ENCODE measurements around the gene CLNK.

The CLNK gene

GRCh38 chr4:10613926-10614478 lies 70.6 kb downstream of the CLNK start:
- no peak for DNase-seq (ENCODE audit: low read depth in 2 of 2)

GRCh38 chr4:10612476-10612875 lies 72.1 kb downstream of the CLNK start:
- DNase-seq (ENCODE audit: low read depth in 2 of 2) = no peak

GRCh38 chr4:10611673-10612072 lies 72.9 kb downstream of the CLNK start:
- no peak for DNase-seq (ENCODE audit: low read depth in 2 of 2)

GRCh38 chr4:10608501-10609219 lies 75.9 kb downstream of the CLNK start:
- no peak for DNase-seq (ENCODE audit: low read depth in 2 of 2)

GRCh38 chr4:10607206-10607605 lies 77.4 kb downstream of the CLNK start:
- DNase-seq (ENCODE audit: low read depth in 2 of 2) = no peak

GRCh38 chr4:10606483-10607155 lies 77.9 kb downstream of the CLNK start:
- no peak for DNase-seq (ENCODE audit: low read depth in 2 of 2)

GRCh38 chr4:10605746-10606482 lies 78.7 kb downstream of the CLNK start:
- no peak for DNase-seq (ENCODE audit: low read depth in 2 of 2)

- DNase-seq (ENCODE audit: low read depth in 2 of 2) = no peak
Observed at GRCh38 chr4:10605031-10605430, 79.5 kb downstream of the CLNK start.

GRCh38 chr4:10599574-10599973 lies 85.0 kb downstream of the CLNK start:
- no peak for DNase-seq (ENCODE audit: low read depth in 2 of 2)

GRCh38 chr4:10598829-10599228 lies 85.7 kb downstream of the CLNK start:
- DNase-seq (ENCODE audit: low read depth in 2 of 2) = no peak

- DNase-seq (ENCODE audit: low read depth in 2 of 2) = no peak
Observed at GRCh38 chr4:10596586-10597290, 87.8 kb downstream of the CLNK start.

GRCh38 chr4:10593130-10593529 lies 91.4 kb downstream of the CLNK start:
- DNase-seq (ENCODE audit: low read depth in 2 of 2) = no peak

GRCh38 chr4:10590896-10591295 lies 93.7 kb downstream of the CLNK start:
- DNase-seq (ENCODE audit: low read depth in 2 of 2) = no peak

- DNase-seq (ENCODE audit: low read depth in 2 of 2) = no peak
Observed at GRCh38 chr4:10589799-10590198, 94.8 kb downstream of the CLNK start.

GRCh38 chr4:10589321-10589720 lies 95.2 kb downstream of the CLNK start:
- DNase-seq (ENCODE audit: low read depth in 2 of 2) = no peak

- no peak for DNase-seq (ENCODE audit: low read depth in 2 of 2)
Observed at GRCh38 chr4:10587697-10588096, 96.9 kb downstream of the CLNK start.

- no peak for DNase-seq (ENCODE audit: low read depth in 2 of 2)
Observed at GRCh38 chr4:10587296-10587695, 97.3 kb downstream of the CLNK start.

GRCh38 chr4:10584042-10584441 lies 100.5 kb downstream of the CLNK start:
- DNase-seq (ENCODE audit: low read depth in 2 of 2) = no peak

GRCh38 chr4:10582951-10583350 lies 101.6 kb downstream of the CLNK start:
- DNase-seq (ENCODE audit: low read depth in 2 of 2) = no peak

- no peak for DNase-seq (ENCODE audit: low read depth in 2 of 2)
Observed at GRCh38 chr4:10582059-10582686, 102.4 kb downstream of the CLNK start.

- no peak for DNase-seq (ENCODE audit: low read depth in 2 of 2)
Observed at GRCh38 chr4:10581022-10581421, 103.5 kb downstream of the CLNK start.
